ENCODE measurements around the gene CMSS1. TPM values are rescaled to one million over a fixed set of nuclear protein-coding genes. Genes with fewer than 3 reads are reported as not detected.
A peak's percentile ranks its signal among the peaks of the same experiment; 100 is the strongest.

The CMSS1 gene
- polyA plus RNA-seq, 1 of the 3 experiments (the other 2 are of a cell fraction) = 9.1 TPM

GRCh38 chr3:100107221-100107814 is 289.7 kb downstream of the CMSS1 start:
- H3K9me2 ChIP-seq = no peaks in the 10 kb centered on the region
- no peaks in the 10 kb centered on the region for H3K79me2 ChIP-seq (ENCODE audit: insufficient read depth)
- CTCF ChIA-PET = no interaction called here
- H3K4me1 ChIP-seq (ENCODE audit: control insufficient read depth in 1 of 2, insufficient read depth in 2 of 2, low read depth in 1 of 2, low read length in 1 of 2) = peaks cover 0 to 27% of the 10 kb centered on the region in 2 experiments; a peak in 3 of 4 replicates
- H3K27me3 ChIP-seq (ENCODE audit: insufficient read depth) = no peaks in the 10 kb centered on the region
- no peak overlapping the region for H3K27ac ChIP-seq (ENCODE audit: low read depth in 2 of 2, low read length in 1 of 2)
- H3K9ac ChIP-seq = no peak overlapping the region
- no peak overlapping the region for H2AFZ ChIP-seq (ENCODE audit: low read depth)
- no peaks in the 10 kb centered on the region for H3F3A ChIP-seq (replicated peaks; ENCODE audit: insufficient read depth)
- POLR2A ChIA-PET = no interaction called here
- H3K9me3 ChIP-seq = no peaks in the 10 kb centered on the region
- no peaks in the 10 kb centered on the region for H4K20me1 ChIP-seq (ENCODE audit: insufficient read depth)
- no peaks in the 10 kb centered on the region for H3K36me3 ChIP-seq (replicated peaks in 1 of 2; ENCODE audit: control insufficient read depth in 1 of 2, insufficient read depth in 2 of 2, low read length in 1 of 2)
- no peak overlapping the region for H3K4me3 ChIP-seq (ENCODE audit: low read depth in 2 of 2, low read length in 1 of 2)
- H3K4me2 ChIP-seq = no peak overlapping the region
- 80% methylated on average over 4 of the region's 4 CpGs for WGBS (ENCODE audit: low lambda C conversion rate)
- no peak for DNase-seq
- TF ChIP-seq POLR2AphosphoS5 (IDR thresholded peaks at IDR 0.05; ENCODE audit: low read depth, low read length) (no peak), CTCF (IDR thresholded peaks at IDR 0.05) (no peak), RXRA (IDR thresholded peaks at IDR 0.05; ENCODE audit: borderline replicate concordance, low read depth) (no peak), FOXJ3 (CRISPR knock-in tag; IDR thresholded peaks at IDR 0.05) (no peak), MAX (IDR thresholded peaks at IDR 0.05; ENCODE audit: low read depth) (no peak), SMC3 (IDR thresholded peaks at IDR 0.05; ENCODE audit: low read depth, low read length) (no peak), REST (IDR thresholded peaks at IDR 0.05; ENCODE audit: low read depth, low read length) (no peak), SIN3A (IDR thresholded peaks at IDR 0.05; ENCODE audit: borderline replicate concordance, low read depth, low read length) (no peak)

- TF ChIP-seq IRF3 (IDR thresholded peaks at IDR 0.05; ENCODE audit: low read depth, low read length) = no peak
- peak; percentile 23; the same call in 1 of the 2 replicates for TF ChIP-seq GATA2 (CRISPR knock-in tag; IDR thresholded peaks at IDR 0.05)
- no peak overlapping the region; a peak in 1 of 4 replicates for H3K27ac ChIP-seq (ENCODE audit: low read depth in 2 of 2, low read length in 1 of 2)
- H3F3A ChIP-seq (replicated peaks; ENCODE audit: insufficient read depth) = no peaks in the 10 kb centered on the region
- H4K20me1 ChIP-seq (ENCODE audit: insufficient read depth) = no peaks in the 10 kb centered on the region
- no peaks in the 10 kb centered on the region for H3K79me2 ChIP-seq (ENCODE audit: insufficient read depth)
- H3K9me3 ChIP-seq = no peaks in the 10 kb centered on the region
- 88% methylated on average over 7 of the region's 7 CpGs for WGBS (ENCODE audit: low lambda C conversion rate)
- H3K4me2 ChIP-seq = no peak overlapping the region
- no peak for DNase-seq
- H2AFZ ChIP-seq (ENCODE audit: low read depth) = no peak overlapping the region
- H3K9me2 ChIP-seq = no peaks in the 10 kb centered on the region
- H3K27me3 ChIP-seq (ENCODE audit: insufficient read depth) = no peaks in the 10 kb centered on the region
- peaks cover 0 to 27% of the 10 kb centered on the region in 2 experiments; a peak in 3 of 4 replicates for H3K4me1 ChIP-seq (ENCODE audit: control insufficient read depth in 1 of 2, insufficient read depth in 2 of 2, low read depth in 1 of 2, low read length in 1 of 2)
- no peaks in the 10 kb centered on the region for H3K36me3 ChIP-seq (replicated peaks in 1 of 2; ENCODE audit: control insufficient read depth in 1 of 2, insufficient read depth in 2 of 2, low read length in 1 of 2)
- H3K9ac ChIP-seq = no peak overlapping the region
- ChIA-PET POLR2A (no interaction called here), CTCF (no interaction called here)
- no peak overlapping the region for H3K4me3 ChIP-seq (ENCODE audit: low read depth in 2 of 2, low read length in 1 of 2)
These were observed 290.9 kb downstream of the CMSS1 start for GRCh38 chr3:100108464-100109079.

All from SK-N-SH (cell line).